Measurements from ENCODE around the gene ZSWIM6. TPM values are rescaled to one million over a fixed set of nuclear protein-coding genes. Genes with fewer than 3 reads are reported as not detected.

The ZSWIM6 gene
- polyA plus RNA-seq, 1 of the 3 experiments (the other 2 are of a cell fraction) = 7.4 TPM

DNA sequence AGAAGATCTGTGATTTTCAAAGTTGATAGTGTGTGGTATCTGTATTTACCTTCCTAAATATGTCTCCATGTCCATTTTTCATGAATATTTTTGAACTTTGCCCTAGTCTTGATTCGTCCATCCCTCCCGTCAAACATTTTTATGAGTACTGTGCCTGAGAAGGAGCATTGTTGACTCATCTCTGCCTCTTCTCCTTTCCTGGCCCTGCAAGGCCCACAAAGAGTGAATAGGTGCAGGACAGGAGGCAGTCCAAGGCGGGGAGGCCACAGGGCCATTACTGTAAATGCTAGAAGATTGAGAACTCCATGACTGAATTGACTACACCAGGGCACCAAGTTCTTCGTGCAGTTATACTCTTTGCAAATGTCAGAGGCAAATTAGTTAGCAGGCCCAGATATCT is 200.9 kb downstream of the ZSWIM6 start:
- Histone ChIP-seq H3K36me3 (replicated peaks in 1 of 2; ENCODE audit: control insufficient read depth in 1 of 2, insufficient read depth in 2 of 2, low read length in 1 of 2) (peaks cover 48 to 49% of the 10 kb centered on the region in 2 experiments), H3K9me3 (no peaks in the 10 kb centered on the region)
- no peak for TF ChIP-seq MXI1 (IDR thresholded peaks at IDR 0.05; ENCODE audit: low read depth, low read length)
- no peak for TF ChIP-seq RAD21 (IDR thresholded peaks at IDR 0.05; ENCODE audit: low read length)
- no peak for TF ChIP-seq SIN3A (IDR thresholded peaks at IDR 0.05; ENCODE audit: borderline replicate concordance, low read depth, low read length)
- no peak for TF ChIP-seq FOXJ3 (CRISPR knock-in tag; IDR thresholded peaks at IDR 0.05)
- TF ChIP-seq GATA2 (CRISPR knock-in tag; IDR thresholded peaks at IDR 0.05) = no peak
- no peak for TF ChIP-seq PBX3 (IDR thresholded peaks at IDR 0.05)
- no peak for TF ChIP-seq RXRA (IDR thresholded peaks at IDR 0.05; ENCODE audit: borderline replicate concordance, low read depth)
- no peak for TF ChIP-seq RFX5 (IDR thresholded peaks at IDR 0.05; ENCODE audit: low read length)

DNA sequence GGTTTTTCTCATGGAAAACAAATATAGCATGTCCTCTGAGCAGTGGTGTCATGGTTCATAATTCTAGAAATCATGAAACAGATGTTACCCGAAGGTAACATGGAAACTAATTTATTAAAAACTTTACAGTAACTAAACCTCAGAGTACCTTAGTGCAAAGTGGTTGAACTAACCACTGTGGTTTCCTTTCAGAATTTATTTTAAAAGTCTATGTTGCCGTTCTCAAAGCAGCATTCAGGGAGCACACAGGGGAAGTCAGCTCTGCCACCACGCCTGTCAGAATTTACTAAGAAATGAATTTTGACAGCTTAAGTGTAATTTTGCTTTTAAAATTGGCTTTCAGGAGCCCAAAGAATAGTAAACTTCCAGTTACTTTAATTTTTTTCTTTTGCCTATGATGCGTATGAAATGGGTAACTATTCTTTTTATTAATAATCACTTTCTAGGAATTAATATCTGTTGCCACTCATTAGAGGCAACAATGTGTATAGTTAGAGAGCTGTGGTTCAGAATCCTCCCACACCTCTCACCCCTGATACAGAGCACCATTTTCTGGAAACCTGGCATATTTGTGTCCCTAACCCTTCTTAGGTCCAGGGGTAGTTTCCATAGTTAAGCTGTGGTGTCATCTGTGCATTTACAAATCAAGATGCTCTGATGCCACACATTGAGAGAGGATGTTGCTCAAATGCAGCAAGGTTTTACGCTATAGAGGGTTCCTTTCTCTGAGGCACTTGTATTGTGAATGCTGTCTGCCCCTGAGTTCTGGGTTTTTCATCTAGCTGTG is 202.6 kb downstream of the ZSWIM6 start:
- H4K20me1 ChIP-seq (ENCODE audit: insufficient read depth) = no peaks in the 10 kb centered on the region
- TF ChIP-seq NRF1 (IDR thresholded peaks at IDR 0.05; ENCODE audit: low read depth, low read length) (no peak), MEF2A (IDR thresholded peaks at IDR 0.05; ENCODE audit: borderline replicate concordance, low read depth) (no peak), USF1 (IDR thresholded peaks at IDR 0.05; ENCODE audit: borderline replicate concordance, low read depth) (no peak), RAD21 (IDR thresholded peaks at IDR 0.05; ENCODE audit: low read length) (no peak), GATA2 (CRISPR knock-in tag; IDR thresholded peaks at IDR 0.05) (no peak), REST (IDR thresholded peaks at IDR 0.05; ENCODE audit: low read depth, low read length) (no peak), CHD2 (IDR thresholded peaks at IDR 0.05; ENCODE audit: low read length, partially characterized antibody) (no peak), FOXJ3 (CRISPR knock-in tag; IDR thresholded peaks at IDR 0.05) (no peak), SMC3 (IDR thresholded peaks at IDR 0.05; ENCODE audit: low read depth, low read length) (no peak), PBX3 (IDR thresholded peaks at IDR 0.05) (no peak), FOXM1 (IDR thresholded peaks at IDR 0.05; ENCODE audit: low read depth) (no peak), TAF1 (IDR thresholded peaks at IDR 0.05; ENCODE audit: borderline replicate concordance, low read depth, low read length) (no peak), YY1 (IDR thresholded peaks at IDR 0.05; ENCODE audit: low read depth) (no peak), SIN3A (IDR thresholded peaks at IDR 0.05; ENCODE audit: borderline replicate concordance, low read depth, low read length) (no peak), JUND (IDR thresholded peaks at IDR 0.05) (no peak)
- H3K4me1 ChIP-seq (ENCODE audit: control insufficient read depth in 1 of 2, insufficient read depth in 2 of 2, low read depth in 1 of 2, low read length in 1 of 2) = no peaks in the 10 kb centered on the region
- no peak overlapping the region for H2AFZ ChIP-seq (ENCODE audit: low read depth)
- H3F3A ChIP-seq (replicated peaks; ENCODE audit: insufficient read depth) = peaks cover 12% of the 10 kb centered on the region
- no peaks in the 10 kb centered on the region for H3K9me2 ChIP-seq
- no peaks in the 10 kb centered on the region for H3K79me2 ChIP-seq (ENCODE audit: insufficient read depth)
- H3K9ac ChIP-seq = no peak overlapping the region
- no peak overlapping the region for H3K4me3 ChIP-seq (ENCODE audit: low read depth in 2 of 2, low read length in 1 of 2)
- DNase-seq = no peak
- no peaks in the 10 kb centered on the region for H3K9me3 ChIP-seq
- no peak overlapping the region for H3K27ac ChIP-seq (ENCODE audit: low read depth in 2 of 2, low read length in 1 of 2)
- H3K4me2 ChIP-seq = no peak overlapping the region
- peaks cover 56 to 61% of the 10 kb centered on the region in 2 experiments for H3K36me3 ChIP-seq (replicated peaks in 1 of 2; ENCODE audit: control insufficient read depth in 1 of 2, insufficient read depth in 2 of 2, low read length in 1 of 2)
- ChIA-PET CTCF (no interaction called here), POLR2A (no interaction called here)
- whole genome bisulfite sequencing (ENCODE audit: low lambda C conversion rate) = 96% methylated on average over 5 of the region's 5 CpGs
- H3K27me3 ChIP-seq (ENCODE audit: insufficient read depth) = no peaks in the 10 kb centered on the region

More for the DNA sequence above, 200.9 kb downstream of the ZSWIM6 start:
- H2AFZ ChIP-seq (ENCODE audit: low read depth) = no peak overlapping the region
- H3F3A ChIP-seq (replicated peaks; ENCODE audit: insufficient read depth) = peaks cover 12% of the 10 kb centered on the region
- H3K4me1 ChIP-seq (ENCODE audit: control insufficient read depth in 1 of 2, insufficient read depth in 2 of 2, low read depth in 1 of 2, low read length in 1 of 2) = no peaks in the 10 kb centered on the region
- CTCF ChIA-PET = no interaction called here
- no peak for DNase-seq
- H3K79me2 ChIP-seq (ENCODE audit: insufficient read depth) = no peaks in the 10 kb centered on the region
- H3K27me3 ChIP-seq (ENCODE audit: insufficient read depth) = no peaks in the 10 kb centered on the region
- H3K27ac ChIP-seq (ENCODE audit: low read depth in 2 of 2, low read length in 1 of 2) = no peak overlapping the region
- no peak overlapping the region for H3K9ac ChIP-seq
- 95% methylated on average over 4 of the region's 4 CpGs for WGBS (ENCODE audit: low lambda C conversion rate)
- POLR2A ChIA-PET = no interaction called here
- H3K4me3 ChIP-seq (ENCODE audit: low read depth in 2 of 2, low read length in 1 of 2) = no peak overlapping the region
- no peaks in the 10 kb centered on the region for H4K20me1 ChIP-seq (ENCODE audit: insufficient read depth)
- H3K4me2 ChIP-seq = no peak overlapping the region
- H3K9me2 ChIP-seq = no peaks in the 10 kb centered on the region

Measured in SK-N-SH (cell line).